OCI-LY1 (cell line): ENCODE measurements around the gene ACBD3.

Experiments
- EZH2 ChIP-seq: fragments of 200-600 bp; sonication (generic), shearing (Covaris generic); IDR thresholded peaks from 2 replicates; pipeline ENCODE4 v1.8.0; 2017; ENCODE audit warnings: borderline replicate concordance, mixed run types, mild to moderate bottlenecking, antibody characterized with exemption, low read length, moderate library complexity, mixed read lengths
- TF ChIP-seq, protein P1 (sequence below): fragments of 200-600 bp; sonication (generic), shearing (Covaris generic); IDR thresholded peaks from 2 replicates; pipeline ENCODE4 v1.5.1; 2017; ENCODE audit warnings: mild to moderate bottlenecking, antibody characterized with exemption, low read length, moderate library complexity, mixed read lengths

DNA sequence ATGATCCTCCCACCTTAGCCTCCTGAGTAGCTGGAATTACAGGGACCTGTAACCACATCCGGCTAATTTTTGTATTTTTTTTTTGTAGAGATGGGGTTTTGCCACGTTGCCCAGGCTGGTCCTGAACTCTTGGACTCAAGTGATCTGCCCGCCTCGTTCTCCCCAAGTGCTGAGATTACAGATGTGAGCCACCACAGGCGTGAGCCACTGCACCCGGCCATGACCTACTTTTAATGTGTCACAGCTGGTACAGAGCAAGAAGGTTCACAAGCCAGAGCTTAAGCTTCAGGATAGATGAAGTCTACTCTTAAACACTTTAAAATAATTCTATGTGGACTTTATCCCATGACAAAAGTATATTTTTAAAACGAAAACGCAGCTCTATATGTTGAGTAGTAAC, 23.6 kb downstream of the ACBD3 start:
- TF ChIP-seq, protein P1, sequence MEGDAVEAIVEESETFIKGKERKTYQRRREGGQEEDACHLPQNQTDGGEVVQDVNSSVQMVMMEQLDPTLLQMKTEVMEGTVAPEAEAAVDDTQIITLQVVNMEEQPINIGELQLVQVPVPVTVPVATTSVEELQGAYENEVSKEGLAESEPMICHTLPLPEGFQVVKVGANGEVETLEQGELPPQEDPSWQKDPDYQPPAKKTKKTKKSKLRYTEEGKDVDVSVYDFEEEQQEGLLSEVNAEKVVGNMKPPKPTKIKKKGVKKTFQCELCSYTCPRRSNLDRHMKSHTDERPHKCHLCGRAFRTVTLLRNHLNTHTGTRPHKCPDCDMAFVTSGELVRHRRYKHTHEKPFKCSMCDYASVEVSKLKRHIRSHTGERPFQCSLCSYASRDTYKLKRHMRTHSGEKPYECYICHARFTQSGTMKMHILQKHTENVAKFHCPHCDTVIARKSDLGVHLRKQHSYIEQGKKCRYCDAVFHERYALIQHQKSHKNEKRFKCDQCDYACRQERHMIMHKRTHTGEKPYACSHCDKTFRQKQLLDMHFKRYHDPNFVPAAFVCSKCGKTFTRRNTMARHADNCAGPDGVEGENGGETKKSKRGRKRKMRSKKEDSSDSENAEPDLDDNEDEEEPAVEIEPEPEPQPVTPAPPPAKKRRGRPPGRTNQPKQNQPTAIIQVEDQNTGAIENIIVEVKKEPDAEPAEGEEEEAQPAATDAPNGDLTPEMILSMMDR: no peak
- no peak for TF ChIP-seq EZH2
